ENCODE results near the gene ANKRD44.

GRCh38 chr2:197189426-197190099 lies 121.0 kb downstream of the ANKRD44 start:
- TF ChIP-seq CTCF (IDR thresholded peaks at IDR 0.05), result no peak
- TF ChIP-seq EP300 (IDR thresholded peaks at IDR 0.05), result no peak

All from gastroesophageal sphincter (tissue), 3 donors.